GM19324 (cell line): Measurements from ENCODE around the gene MXRA5.
"Not testable (repeated sequence)": the region's sequence is repeated elsewhere in the genome, so short reads cannot be mapped to it uniquely, and the experiment has no call there.

Experiments used
- ATAC-seq: cut with Tn5 transposase; IDR thresholded peaks from one replicate; pipeline ENCODE4 v1.9.1; 2021; ENCODE audit warnings: mild to moderate bottlenecking, moderate library complexity; ENCODE audit not compliant: unreplicated experiment, low FRiP score

The MXRA5 gene

GRCh38 chrX:3346501-3347259 is at the start of gene MXRA5:
MXRA5 (minus strand) TSS chrX:3346652; CDS start chrX:3343833, 2,819 bp downstream.
- no peak for ATAC-seq

- no peak for ATAC-seq
Measured at GRCh38 chrX:3393581-3394111, 47.2 kb upstream of the MXRA5 start.

- no peak for ATAC-seq
Measured at GRCh38 chrX:3393178-3393577, 46.7 kb upstream of the MXRA5 start.

GRCh38 chrX:3388457-3388856 is 42.0 kb upstream of the MXRA5 start:
- no peak for ATAC-seq

GRCh38 chrX:3384327-3384726 is 37.9 kb upstream of the MXRA5 start:
- ATAC-seq, result no peak

GRCh38 chrX:3380603-3381002 is 34.2 kb upstream of the MXRA5 start:
- no peak for ATAC-seq

- ATAC-seq, result no peak
Measured at GRCh38 chrX:3379111-3379510, 32.7 kb upstream of the MXRA5 start.

GRCh38 chrX:3378156-3378555 is 31.7 kb upstream of the MXRA5 start:
- no peak for ATAC-seq

GRCh38 chrX:3377560-3377959 is 31.1 kb upstream of the MXRA5 start:
- ATAC-seq, result no peak

GRCh38 chrX:3375878-3376508 is 29.5 kb upstream of the MXRA5 start:
- ATAC-seq, result not testable (repeated sequence)

- ATAC-seq, result no peak
Measured at GRCh38 chrX:3374108-3374800, 27.8 kb upstream of the MXRA5 start.

- no peak for ATAC-seq
Measured at GRCh38 chrX:3371163-3371562, 24.7 kb upstream of the MXRA5 start.

GRCh38 chrX:3370656-3371055 is 24.2 kb upstream of the MXRA5 start:
- ATAC-seq, result no peak

- no peak for ATAC-seq
Measured at GRCh38 chrX:3362956-3363355, 16.5 kb upstream of the MXRA5 start.

- no peak for ATAC-seq
Measured at GRCh38 chrX:3360881-3361280, 14.4 kb upstream of the MXRA5 start.

- ATAC-seq, result not testable (repeated sequence)
Measured at GRCh38 chrX:3352741-3353140, 6.3 kb upstream of the MXRA5 start.

GRCh38 chrX:3351276-3351675 is 4.8 kb upstream of the MXRA5 start:
- ATAC-seq, result no peak

GRCh38 chrX:3348191-3348590 is 1.7 kb upstream of the MXRA5 start:
- no peak for ATAC-seq

- ATAC-seq, result no peak
Measured at GRCh38 chrX:3345281-3346191, 916 bp downstream of the MXRA5 start.

- not testable (repeated sequence) for ATAC-seq
Measured at GRCh38 chrX:3343569-3343968, 2.9 kb downstream of the MXRA5 start.
